H9 (cell line): ENCODE results near the gene OSBP. TPM values are rescaled to one million over a fixed set of nuclear protein-coding genes. Genes with fewer than 3 reads are reported as not detected.

Experiments
- DNase-seq: peaks from one replicate; pipeline ENCODE4 v3.0.0-alpha.2; 2017
- H2AFZ ChIP-seq: one replicate; pipeline ENCODE4 v1.6.1; 2013; ENCODE audit warnings: mild to moderate bottlenecking, low read length, control low read depth, moderate library complexity
- H2AK5ac ChIP-seq: 2 replicates; pipeline ENCODE4 v1.6.1; 2013; ENCODE audit warnings: low read length, control low read depth, mixed read lengths; ENCODE audit not compliant: insufficient read length
- H2BK120ac ChIP-seq: one replicate; pipeline ENCODE4 v1.6.1; 2013; ENCODE audit warnings: low read depth, mild to moderate bottlenecking, low read length, control low read depth, inconsistent platforms; ENCODE audit not compliant: poor library complexity, severe bottlenecking
- H2BK12ac ChIP-seq: 2 replicates; pipeline ENCODE4 v1.6.1; 2013; ENCODE audit warnings: low read length, control low read depth, mixed read lengths, low read depth; ENCODE audit not compliant: insufficient read length
- H2BK15ac ChIP-seq: 2 replicates; pipeline ENCODE4 v1.6.1; 2013; ENCODE audit warnings: low read depth, low read length, control low read depth
- H2BK20ac ChIP-seq: one replicate; pipeline ENCODE4 v1.6.1; 2013; ENCODE audit warnings: low read depth, mild to moderate bottlenecking, low read length, control low read depth, inconsistent platforms; ENCODE audit not compliant: poor library complexity, severe bottlenecking
- H2BK5ac ChIP-seq: 2 replicates; pipeline ENCODE4 v1.6.1; 2013; ENCODE audit warnings: low read length, control low read depth, mixed read lengths; ENCODE audit not compliant: insufficient read length
- H3K14ac ChIP-seq: 2 replicates; pipeline ENCODE4 v1.6.1; 2013; ENCODE audit warnings: low read length, control low read depth; ENCODE audit not compliant: insufficient read depth
- H3K18ac ChIP-seq: 2 replicates; pipeline ENCODE4 v1.6.1; 2013; ENCODE audit warnings: low read depth, mild to moderate bottlenecking, mixed read lengths, low read length, control low read depth; ENCODE audit not compliant: insufficient read length
- H3K23ac ChIP-seq: 2 replicates; pipeline ENCODE4 v1.6.1; 2013; ENCODE audit warnings: low read length, control low read depth, mixed read lengths, low read depth; ENCODE audit not compliant: insufficient read length
- H3K23me2 ChIP-seq: 2 replicates; pipeline ENCODE4 v1.6.1; 2013; ENCODE audit warnings: low read depth, mild to moderate bottlenecking, mixed read lengths, low read length, control low read depth; ENCODE audit not compliant: insufficient read length, poor library complexity, severe bottlenecking
- H3K27ac ChIP-seq: 2 replicates; pipeline ENCODE4 v1.5.1; 2013; ENCODE audit warnings: low read length, control low read depth, mixed read lengths, low read depth; ENCODE audit not compliant: insufficient read length
- H3K27me3 ChIP-seq: 2 replicates; pipeline ENCODE4 v1.6.1; 2013; ENCODE audit warnings: low read length, control low read depth, inconsistent platforms; ENCODE audit not compliant: insufficient read depth
- H3K4ac ChIP-seq: 2 replicates; pipeline ENCODE4 v1.6.1; 2013; ENCODE audit warnings: low read depth, mild to moderate bottlenecking, control low read depth, inconsistent platforms, low read length, moderate library complexity
- H3K4me1 ChIP-seq: 2 replicates; pipeline ENCODE4 v1.6.1; 2013; ENCODE audit warnings: low read length, control low read depth, inconsistent platforms; ENCODE audit not compliant: insufficient read depth
- H3K4me2 ChIP-seq: 2 replicates; pipeline ENCODE4 v1.6.1; 2013; ENCODE audit warnings: low read length, control low read depth, mixed read lengths; ENCODE audit not compliant: insufficient read length, insufficient read depth
- H3K56ac ChIP-seq: 2 replicates; pipeline ENCODE4 v1.6.1; 2013; ENCODE audit warnings: low read depth, mild to moderate bottlenecking, mixed read lengths, low read length, control low read depth; ENCODE audit not compliant: insufficient read length
- H3K79me1 ChIP-seq: 2 replicates; pipeline ENCODE4 v1.6.1; 2013; ENCODE audit warnings: low read depth, mild to moderate bottlenecking, moderate library complexity, low read length, control low read depth, inconsistent platforms; ENCODE audit not compliant: insufficient read depth, poor library complexity, severe bottlenecking
- H3K79me2 ChIP-seq: 2 replicates; pipeline ENCODE4 v1.6.1; 2013; ENCODE audit warnings: low read length, control low read depth, inconsistent platforms; ENCODE audit not compliant: insufficient read depth
- H3K9ac ChIP-seq: 2 replicates; pipeline ENCODE4 v1.6.1; 2013; ENCODE audit warnings: low read length, control low read depth, mixed read lengths; ENCODE audit not compliant: insufficient read length; ENCODE audit errors: extremely low read depth
- H3K9me3 ChIP-seq: one replicate; pipeline ENCODE4 v1.6.1; 2013; ENCODE audit warnings: low read depth, low read length, inconsistent platforms; ENCODE audit not compliant: control insufficient read depth
- H3T11ph ChIP-seq: one replicate; pipeline ENCODE4 v1.6.1; 2013; ENCODE audit warnings: mild to moderate bottlenecking, low read length, control low read depth, inconsistent platforms
- H4K20me1 ChIP-seq: one replicate; pipeline ENCODE4 v1.6.1; 2013; ENCODE audit not compliant: control insufficient read depth, insufficient read length, insufficient read depth
- H4K5ac ChIP-seq: 2 replicates; pipeline ENCODE4 v1.6.1; 2013; ENCODE audit warnings: low read depth, mild to moderate bottlenecking, mixed read lengths, low read length, control low read depth; ENCODE audit not compliant: insufficient read length
- H4K8ac ChIP-seq: replicated peaks from 2 replicates; pipeline ENCODE4 v1.6.1; 2013; ENCODE audit warnings: low read length, control low read depth, mixed read lengths, low read depth; ENCODE audit not compliant: insufficient read length
- H4K91ac ChIP-seq: 2 replicates; pipeline ENCODE4 v1.6.1; 2013; ENCODE audit warnings: low read depth, mild to moderate bottlenecking, moderate library complexity, mixed read lengths, low read length, control low read depth; ENCODE audit not compliant: insufficient read length
- H3K27ac Mint-ChIP-seq, 3 experiments: 2 replicates in 2 of 3; 3 replicates in 1 of 3; pipeline ENCODE4 v1.8.0; 2020 to 2021; ENCODE audit warnings: mixed read lengths in 3 of 3, mild to moderate bottlenecking in 1 of 3, moderate library complexity in 1 of 3
- H3K27me3 Mint-ChIP-seq: 2 replicates; pipeline ENCODE4 v1.8.0; 2021; ENCODE audit warnings: low read depth, mild to moderate bottlenecking, moderate library complexity, mixed read lengths
- H3K36me3 Mint-ChIP-seq, 3 experiments: 2 replicates in 2 of 3; 3 replicates in 1 of 3; pipeline ENCODE4 v1.8.0; 2020 to 2021; ENCODE audit warnings: low read depth in 3 of 3, mixed read lengths in 3 of 3; ENCODE audit not compliant: insufficient read depth in 1 of 3
- H3K4me1 Mint-ChIP-seq, 2 experiments: 2 replicates each; pipeline ENCODE4 v1.8.0; 2020; ENCODE audit warnings: mixed read lengths in 2 of 2
- H3K4me3 Mint-ChIP-seq, 2 experiments: 2 replicates in 1 of 2; 3 replicates in 1 of 2; pipeline ENCODE4 v1.8.0; 2020 to 2021; ENCODE audit warnings: mild to moderate bottlenecking in 2 of 2, mixed read lengths in 2 of 2, moderate library complexity in 1 of 2
- H3K9me3 Mint-ChIP-seq, 2 experiments: 2 replicates in 1 of 2; 3 replicates in 1 of 2; pipeline ENCODE4 v1.8.0; 2020; ENCODE audit warnings: mild to moderate bottlenecking in 2 of 2, mixed read lengths in 2 of 2, moderate library complexity in 1 of 2
- CTCF ChIP-seq: fragments of 200-600 bp; sonication (generic); conservative IDR thresholded peaks from 3 replicates; pipeline ENCODE4 v1.8.0; 2021; ENCODE audit warnings: antibody characterized with exemption, mild to moderate bottlenecking
- WGBS: extraction: QIAGEN DNeasy Blood & Tissue Kit; methylation state at CpG from one replicate; pipeline ENCODE4 v1.1.7; 2013; ENCODE audit warnings: missing lambda C conversion rate, low lambda C conversion rate, mixed read lengths; ENCODE audit not compliant: insufficient read length; ENCODE audit errors: extremely low coverage; 5-methylcytosine and 5-hydroxymethylcytosine counted together
- total RNA-seq: library from RNA; stranded (reverse); gene quantifications from 2 replicates; pipeline ENCODE4 v1.2.1, GENCODE V29; 2021

Gene OSBP
- total RNA-seq, 1 experiment from 2014 or later: 48.5 TPM

- Histone ChIP-seq H3K23ac (no peak overlapping the region), H2BK120ac (no peak overlapping the region), H3K79me1 (peaks cover 3% of the 10 kb centered on the region), H2BK5ac (no peak overlapping the region), H3K23me2 (peaks cover 10% of the 10 kb centered on the region), H4K20me1 (no peaks in the 10 kb centered on the region), H3K79me2 (peaks cover 16% of the 10 kb centered on the region; the same call in 1 of the 2 replicates), H2BK12ac (no peak overlapping the region), H3K9me3 (no peaks in the 10 kb centered on the region), H3K27me3 (no peaks in the 10 kb centered on the region), H4K5ac (no peak overlapping the region), H4K91ac (no peak overlapping the region), H3K9ac (no peak overlapping the region), H3K4me1 (peaks cover 2% of the 10 kb centered on the region; the same call in 1 of the 2 replicates), H2AFZ (no peak overlapping the region), H3K27ac (no peak overlapping the region), H3K56ac (no peak overlapping the region), H3K4ac (no peak overlapping the region), H3K18ac (no peak overlapping the region), H2AK5ac (no peak overlapping the region), H3K14ac (no peak overlapping the region), H2BK20ac (no peak overlapping the region), H3K4me2 (no peak overlapping the region), H4K8ac (no peak overlapping the region), H3T11ph (no peak overlapping the region), H2BK15ac (no peak overlapping the region)
- TF ChIP-seq CTCF: no peak
- Mint-ChIP-seq H3K4me3 (no peak overlapping the region), H3K36me3 (peaks cover 18 to 47% (median 43%) of the 10 kb centered on the region in 3 experiments; a peak in 6 of 7 replicates), H3K27me3 (no peaks in the 10 kb centered on the region), H3K9me3 (no peaks in the 10 kb centered on the region; a peak in 1 of 5 replicates), H3K4me1 (peaks cover 12 to 14% of the 10 kb centered on the region in 2 experiments), H3K27ac (no peak overlapping the region; a peak in 1 of 7 replicates)
- no peak for DNase-seq
- WGBS: no CpG with 5 or more reads among the region's 6 CpGs
These were observed 3.7 kb downstream of the OSBP start for GRCh38 chr11:59611570-59612565.
